ENCODE results near the gene ZC3H6.
"Not testable (repeated sequence)": the region's sequence is repeated elsewhere in the genome, so short reads cannot be mapped to it uniquely, and the experiment has no call there.

The ZC3H6 gene

GRCh38 chr2:112276954-112277353 lies 1.6 kb downstream of the ZC3H6 start:
- ATAC-seq: no peak

GRCh38 chr2:112277596-112278220 lies 2.3 kb downstream of the ZC3H6 start:
- ATAC-seq: no peak

- ATAC-seq: not testable (repeated sequence)
Measured at GRCh38 chr2:112282066-112282465, 6.7 kb downstream of the ZC3H6 start.

- ATAC-seq: not testable (repeated sequence)
Measured at GRCh38 chr2:112283535-112283934, 8.1 kb downstream of the ZC3H6 start.

GRCh38 chr2:112290088-112290487 lies 14.7 kb downstream of the ZC3H6 start:
- no peak for ATAC-seq

GRCh38 chr2:112290648-112291047 lies 15.3 kb downstream of the ZC3H6 start:
- ATAC-seq: no peak

- ATAC-seq: no peak
Measured at GRCh38 chr2:112293636-112294401, 18.4 kb downstream of the ZC3H6 start.

GRCh38 chr2:112295407-112296078 lies 20.1 kb downstream of the ZC3H6 start:
- no peak for ATAC-seq

GRCh38 chr2:112296407-112296806 lies 21.0 kb downstream of the ZC3H6 start:
- ATAC-seq: no peak

GRCh38 chr2:112301171-112301584 lies 25.8 kb downstream of the ZC3H6 start:
- ATAC-seq: no peak

GRCh38 chr2:112301973-112302372 lies 26.6 kb downstream of the ZC3H6 start:
- ATAC-seq: no peak

- ATAC-seq: no peak
Measured at GRCh38 chr2:112304298-112304941, 29.0 kb downstream of the ZC3H6 start.

- ATAC-seq: no peak
Measured at GRCh38 chr2:112305132-112305531, 29.7 kb downstream of the ZC3H6 start.

- no peak for ATAC-seq
Measured at GRCh38 chr2:112310906-112311305, 35.5 kb downstream of the ZC3H6 start.

GRCh38 chr2:112311932-112312331 lies 36.5 kb downstream of the ZC3H6 start:
- no peak for ATAC-seq

GRCh38 chr2:112312821-112313220 lies 37.4 kb downstream of the ZC3H6 start:
- no peak for ATAC-seq

- no peak for ATAC-seq
Measured at GRCh38 chr2:112314856-112315255, 39.5 kb downstream of the ZC3H6 start.

- no peak for ATAC-seq
Measured at GRCh38 chr2:112317303-112318158, 42.1 kb downstream of the ZC3H6 start.

- ATAC-seq: no peak
Measured at GRCh38 chr2:112318515-112318914, 43.1 kb downstream of the ZC3H6 start.

- no peak for ATAC-seq
Measured at GRCh38 chr2:112321375-112322320, 46.3 kb downstream of the ZC3H6 start.

GRCh38 chr2:112322919-112323318 lies 47.5 kb downstream of the ZC3H6 start:
- no peak for ATAC-seq
